HepG2 (cell line): ENCODE results near the gene AGBL1. TPM values are rescaled to one million over a fixed set of nuclear protein-coding genes. Genes with fewer than 3 reads are reported as not detected.

Experiments used
- MAFK ChIP-seq, 2 experiments: IDR thresholded peaks in 1 of 2; conservative IDR thresholded peaks in 1 of 2; 2 replicates each; pipeline ENCODE4 v1.6.1; 2011; ENCODE audit warnings: improper control_type of control experiment in 2 of 2, low read length in 2 of 2
- NFKB2 ChIP-seq: sonication (generic); formaldehyde crosslinking; IDR thresholded peaks from 2 replicates; pipeline ENCODE4 v1.4.0; 2020; ENCODE audit warnings: missing genetic modification reagents, borderline replicate concordance
- PCBP2 ChIP-seq: fragments of 200-400 bp; formaldehyde crosslinking; optimal IDR thresholded peaks from 2 replicates; pipeline ENCODE3; 2018; ENCODE audit warnings: low read length, low read depth; ENCODE audit not compliant: poor library complexity, severe bottlenecking
- ZNF160 ChIP-seq: sonication (generic); formaldehyde crosslinking; IDR thresholded peaks from 2 replicates; pipeline ENCODE4 v1.8.0; 2022; ENCODE audit warnings: mild to moderate bottlenecking, inconsistent platforms, missing genetic modification reagents
- ZNF44 ChIP-seq: sonication (generic); formaldehyde crosslinking; IDR thresholded peaks from 2 replicates; pipeline ENCODE4 v1.5.1; 2020; ENCODE audit warnings: mild to moderate bottlenecking, missing genetic modification reagents
- polyA plus RNA-seq, 8 experiments: library from polyadenylated mRNA; depleted of rRNA in 3 of 8; stranded (reverse) in 7 of 8; unstranded in 1 of 8; fragments of >200 nt; fragmentation: Illumina TruSeq in 4 of 8; extraction: Trizol in 4 of 8; gene quantifications; 2 replicates each; pipeline versions ENCODE4 v1.2.1 to v1.2.3, GENCODE V29; 2011 to 2016; ENCODE audit warnings: low read depth in 4 of 8, missing spikeins in 1 of 8, mixed read lengths in 1 of 8; ENCODE audit not compliant: insufficient read depth in 1 of 8
- total RNA-seq, 5 experiments: library from RNA; depleted of rRNA; stranded (reverse); fragments of >200 nt; fragmentation: Illumina TruSeq; extraction: Trizol; gene quantifications; 2 replicates each; pipeline ENCODE4 v1.2.3, GENCODE V29; 2016; ENCODE audit warnings: low read depth in 1 of 5
- TF ChIP-seq, protein P1 (sequence below), 2 experiments: sonication (generic) in 1 of 2; formaldehyde crosslinking in 1 of 2; IDR thresholded peaks; 2 replicates each; pipeline versions ENCODE4 v1.6.1 to v1.9.0; 2014 to 2022; ENCODE audit warnings: antibody characterized with exemption in 1 of 2, borderline replicate concordance in 1 of 2, inconsistent platforms in 1 of 2, low read depth in 1 of 2, missing genetic modification reagents in 1 of 2

AGBL1 gene
- total and polyA plus RNA-seq, 2 of the 13 experiments (the other 11 are each of a cell fraction or from before 2014, with no cell fraction given), result 0.01 TPM; not detected in 1

- TF ChIP-seq, protein P1, sequence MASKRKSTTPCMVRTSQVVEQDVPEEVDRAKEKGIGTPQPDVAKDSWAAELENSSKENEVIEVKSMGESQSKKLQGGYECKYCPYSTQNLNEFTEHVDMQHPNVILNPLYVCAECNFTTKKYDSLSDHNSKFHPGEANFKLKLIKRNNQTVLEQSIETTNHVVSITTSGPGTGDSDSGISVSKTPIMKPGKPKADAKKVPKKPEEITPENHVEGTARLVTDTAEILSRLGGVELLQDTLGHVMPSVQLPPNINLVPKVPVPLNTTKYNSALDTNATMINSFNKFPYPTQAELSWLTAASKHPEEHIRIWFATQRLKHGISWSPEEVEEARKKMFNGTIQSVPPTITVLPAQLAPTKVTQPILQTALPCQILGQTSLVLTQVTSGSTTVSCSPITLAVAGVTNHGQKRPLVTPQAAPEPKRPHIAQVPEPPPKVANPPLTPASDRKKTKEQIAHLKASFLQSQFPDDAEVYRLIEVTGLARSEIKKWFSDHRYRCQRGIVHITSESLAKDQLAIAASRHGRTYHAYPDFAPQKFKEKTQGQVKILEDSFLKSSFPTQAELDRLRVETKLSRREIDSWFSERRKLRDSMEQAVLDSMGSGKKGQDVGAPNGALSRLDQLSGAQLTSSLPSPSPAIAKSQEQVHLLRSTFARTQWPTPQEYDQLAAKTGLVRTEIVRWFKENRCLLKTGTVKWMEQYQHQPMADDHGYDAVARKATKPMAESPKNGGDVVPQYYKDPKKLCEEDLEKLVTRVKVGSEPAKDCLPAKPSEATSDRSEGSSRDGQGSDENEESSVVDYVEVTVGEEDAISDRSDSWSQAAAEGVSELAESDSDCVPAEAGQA (IDR thresholded peaks at IDR 0.05; ENCODE audit: low read depth), result no peak
- TF ChIP-seq, protein P1 (CRISPR knock-in tag; IDR thresholded peaks at IDR 0.05; ENCODE audit: borderline replicate concordance), result no peak
- TF ChIP-seq NFKB2 (CRISPR knock-in tag), result no peak
- no peak for TF ChIP-seq ZNF160 (CRISPR knock-in tag)
- TF ChIP-seq MAFK (conservative IDR thresholded peaks at IDR 0.05 in 1 of 2, IDR thresholded peaks at IDR 0.05 in 1 of 2; ENCODE audit: low read length in 2 of 2), result peak; percentile 71 to 83
- no peak for TF ChIP-seq ZNF44 (CRISPR knock-in tag)
- TF ChIP-seq PCBP2, result no peak
Measured at GRCh38 chr15:86296769-86297168, 217.1 kb downstream of the AGBL1 start (continued).
